Hematopoietic multipotent progenitor cell treated with erythropoietin and hydrocortisone succinate and interleukin-3 and kit ligand, for 6 days (in vitro differentiated cells): ENCODE data around the gene UVRAG.

Experiments used
- DNase-seq: peaks from one replicate; pipeline ENCODE4 v3.0.0-alpha.2; 2015

UVRAG gene

GRCh38 chr11:75884321-75884720, 69.3 kb downstream of the UVRAG start:
- no peak for DNase-seq

DNA sequence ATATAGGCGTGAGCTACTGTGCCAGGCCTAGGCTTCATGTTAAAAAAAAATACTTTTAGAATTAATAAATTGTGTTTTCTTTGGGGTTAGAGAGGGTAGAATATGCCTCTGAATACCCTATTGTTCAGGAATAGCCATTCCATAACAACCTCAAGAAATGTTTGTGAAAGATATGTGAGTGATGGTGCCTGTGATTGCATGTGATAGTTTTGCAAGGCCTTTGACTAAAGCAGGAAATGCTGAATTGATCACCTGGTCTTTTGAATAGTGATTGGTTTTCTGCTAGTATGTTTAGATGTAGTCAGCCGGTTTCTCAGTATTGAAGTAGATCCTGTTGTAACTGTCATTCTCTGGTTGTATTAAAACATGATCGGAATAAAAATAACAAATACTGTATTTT, 73.4 kb downstream of the UVRAG start:
- DNase-seq = no peak

DNA sequence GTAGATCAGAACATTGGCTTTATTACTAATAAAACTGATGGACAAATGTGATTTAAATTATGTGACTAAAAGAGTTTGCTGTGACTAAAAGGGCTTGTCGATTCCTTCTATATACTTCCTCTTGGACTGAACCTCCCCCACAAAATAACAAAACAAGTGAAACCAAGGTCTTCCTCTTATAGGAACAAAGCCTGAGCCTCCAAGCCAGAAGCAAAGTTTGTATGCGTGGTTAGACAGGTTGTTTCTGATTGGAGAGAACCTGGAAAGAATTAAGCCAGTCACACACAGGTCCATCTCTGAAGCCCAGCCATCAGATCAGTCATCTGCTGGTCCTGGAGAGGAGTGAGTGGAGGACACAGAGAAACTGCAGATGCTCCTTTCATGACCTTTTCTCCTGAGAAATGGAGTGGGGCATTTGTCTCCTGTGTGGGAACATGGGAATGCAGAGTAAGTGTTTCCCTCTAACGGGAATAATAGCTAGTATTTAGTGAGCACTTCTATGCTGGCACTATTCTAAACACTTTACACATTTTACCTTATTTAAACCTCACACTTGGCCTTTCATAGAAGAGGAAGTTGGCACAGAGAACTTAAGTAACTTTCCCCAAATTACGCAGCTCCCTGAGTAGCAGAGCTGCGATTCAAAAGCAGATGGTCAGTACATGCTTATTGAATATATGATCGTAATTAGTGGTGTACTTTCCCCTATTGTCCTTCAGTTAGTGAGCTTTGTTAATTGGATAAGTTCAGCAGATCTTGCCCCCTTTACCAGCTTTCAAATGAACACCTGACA, 77.1 kb downstream of the UVRAG start:
- DNase-seq = peak; percentile 24

DNA sequence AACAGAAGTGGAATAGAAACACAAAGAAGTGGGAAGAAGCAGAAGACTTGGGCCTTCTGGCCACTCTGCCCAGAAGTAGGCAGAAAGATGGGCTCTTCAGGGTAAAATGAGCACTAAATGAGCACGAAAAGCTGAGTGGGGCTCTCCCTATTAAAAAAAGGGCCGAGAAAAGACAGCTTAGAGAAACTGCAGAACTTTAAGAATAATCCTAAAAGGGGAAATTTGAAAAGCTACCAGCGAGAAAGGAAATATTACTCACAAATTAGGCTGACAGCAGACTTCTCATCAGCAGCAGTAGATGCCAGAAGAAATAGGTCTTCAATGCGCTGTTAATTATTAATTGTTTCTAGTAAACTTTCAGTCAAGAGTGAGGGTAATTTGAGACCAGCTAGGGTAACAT, 78.2 kb downstream of the UVRAG start:
- DNase-seq = no peak

GRCh38 chr11:75894036-75894585, 79.1 kb downstream of the UVRAG start:
- no peak for DNase-seq

- peak; percentile 79 for DNase-seq
These were observed 81.9 kb downstream of the UVRAG start for GRCh38 chr11:75896843-75897419.

DNA sequence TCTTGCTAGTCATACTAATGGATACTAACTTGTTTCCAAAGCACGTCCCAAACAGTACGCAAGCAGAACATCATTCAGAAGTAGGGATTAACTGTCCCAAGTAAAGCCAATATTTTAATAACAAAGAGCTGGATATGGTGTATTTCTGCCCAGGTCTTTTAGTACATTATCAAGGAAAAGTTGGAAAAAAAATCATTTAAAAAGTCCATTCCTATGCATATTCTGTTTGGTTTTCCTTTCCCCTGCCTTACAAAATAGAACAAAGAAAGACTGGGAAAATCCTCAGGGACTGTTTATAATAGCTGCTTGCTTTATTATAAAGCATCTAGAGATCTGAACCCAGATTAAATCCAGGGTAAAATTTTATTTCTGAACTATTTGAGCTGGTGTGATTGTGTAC, 83.9 kb downstream of the UVRAG start:
- no peak for DNase-seq

DNA sequence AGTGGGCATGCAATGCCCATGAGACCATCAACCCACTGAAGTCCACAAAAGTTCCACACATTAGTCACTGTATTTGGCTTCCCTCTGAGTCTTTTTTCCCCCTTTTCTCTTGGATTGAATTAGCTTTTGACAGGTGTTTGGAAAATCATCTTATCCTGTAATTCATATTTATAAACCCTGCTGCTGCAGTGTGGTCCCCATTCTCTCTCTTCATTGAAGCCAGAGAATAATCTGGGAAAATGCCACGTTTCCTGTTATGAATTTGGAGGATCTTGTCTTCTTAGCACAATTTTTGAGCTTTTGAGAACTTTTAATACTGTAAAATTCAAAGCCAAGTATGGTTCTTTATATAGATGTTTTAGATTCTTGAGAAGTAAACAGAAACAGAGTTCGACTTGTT, 84.8 kb downstream of the UVRAG start:
- no peak for DNase-seq

GRCh38 chr11:75900848-75901247, 85.8 kb downstream of the UVRAG start:
- DNase-seq = no peak

DNA sequence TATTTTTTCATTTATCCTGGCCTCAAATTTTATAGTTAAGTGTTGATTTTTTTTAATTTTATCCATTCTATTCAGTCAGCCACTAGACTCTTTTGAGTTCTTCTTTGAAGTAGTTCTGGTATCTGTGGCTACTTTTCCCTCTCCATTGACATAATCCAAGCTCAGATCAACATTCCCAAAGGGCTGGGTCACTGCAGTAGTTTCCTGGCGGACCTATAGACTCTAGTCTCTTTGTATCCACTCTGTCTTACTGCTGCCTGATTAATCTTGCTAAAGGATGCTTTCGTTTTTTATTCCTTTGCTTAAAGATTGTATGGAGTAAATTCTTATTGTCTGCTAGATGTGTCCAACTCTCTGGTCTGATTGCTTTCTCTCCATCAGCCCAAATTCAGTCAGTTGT, 87.6 kb downstream of the UVRAG start:
- DNase-seq = no peak

- DNase-seq = no peak
These were observed 88.3 kb downstream of the UVRAG start for GRCh38 chr11:75903276-75903675.

DNA sequence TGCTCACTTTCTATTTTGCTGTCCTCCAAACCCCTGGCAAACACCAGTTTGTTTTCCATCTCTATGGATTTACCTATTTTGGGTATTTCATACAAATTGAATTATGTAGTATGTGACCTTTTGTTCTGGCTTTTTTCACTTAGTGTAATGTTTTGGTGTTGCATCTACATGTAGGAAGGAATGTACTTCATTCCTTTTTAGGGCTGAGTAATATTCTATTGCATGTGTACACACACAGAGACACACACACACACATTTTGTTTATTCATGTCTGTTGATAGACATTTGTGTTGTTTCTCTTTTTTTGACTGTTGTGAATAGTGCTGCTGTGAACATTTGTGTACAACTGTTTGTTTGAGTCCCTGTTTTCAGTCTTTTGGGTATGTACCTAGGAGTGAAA, 90.4 kb downstream of the UVRAG start:
- DNase-seq = no peak

DNA sequence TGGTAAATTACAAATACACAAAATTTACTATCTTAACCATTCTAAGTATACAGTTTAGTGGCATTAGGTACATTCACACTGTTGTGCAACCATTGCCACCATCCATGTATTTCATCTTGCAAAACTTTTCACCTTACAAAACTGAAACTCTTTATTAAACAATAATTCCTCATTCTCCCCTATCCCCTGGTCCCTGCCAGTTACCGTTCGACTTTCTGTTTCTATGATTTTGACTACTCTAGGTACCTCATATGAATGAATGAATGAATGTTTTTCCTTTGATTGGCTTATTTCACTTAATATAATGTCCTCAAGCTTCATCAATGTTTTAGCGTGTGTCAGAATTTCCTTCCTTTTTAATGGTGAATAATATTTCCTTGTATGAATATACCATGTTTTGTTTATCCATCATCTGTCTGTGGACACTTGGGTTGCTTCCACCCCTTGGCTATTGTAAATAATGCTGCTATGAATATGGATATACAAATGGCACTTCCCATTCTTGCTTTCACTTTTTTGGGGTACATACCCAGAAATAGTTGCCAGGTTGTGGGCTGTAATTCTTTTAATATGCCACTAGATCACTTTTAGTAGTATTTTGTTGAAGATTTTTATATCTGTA, 93.0 kb downstream of the UVRAG start:
- DNase-seq = no peak

DNA sequence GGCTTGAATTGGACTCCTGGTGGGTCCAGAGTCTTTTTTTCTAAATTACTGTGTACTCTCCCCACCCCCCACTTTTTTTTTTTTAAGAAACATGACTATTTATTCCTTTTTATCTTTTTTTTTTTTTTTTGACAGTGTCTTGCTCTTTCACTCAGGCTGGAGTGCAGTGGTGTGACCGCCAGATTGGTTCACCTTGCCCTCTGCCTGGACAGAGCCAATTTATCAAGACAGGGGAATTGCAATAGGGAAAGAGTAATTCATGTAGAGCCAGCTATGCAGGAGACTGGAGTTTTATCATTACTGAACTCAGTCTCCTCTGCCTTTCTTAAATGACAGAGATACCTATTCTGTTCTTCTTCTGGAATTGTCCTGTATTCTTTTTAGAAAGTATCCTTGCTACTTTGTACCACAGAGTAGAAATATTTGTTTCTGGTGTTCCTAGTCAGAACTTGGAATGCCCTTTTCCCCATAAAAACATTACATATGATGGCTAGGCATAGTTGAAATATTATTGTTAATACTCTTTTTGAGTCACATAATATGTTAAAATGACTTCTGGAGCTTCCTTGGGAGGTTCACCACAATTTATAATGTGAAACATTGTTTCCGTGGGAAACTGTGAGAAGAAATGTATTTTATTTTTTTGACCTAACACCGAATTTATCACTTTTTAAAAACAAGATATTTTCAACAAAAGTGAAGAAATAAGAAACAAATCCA, 95.6 kb downstream of the UVRAG start:
- no peak for DNase-seq

DNA sequence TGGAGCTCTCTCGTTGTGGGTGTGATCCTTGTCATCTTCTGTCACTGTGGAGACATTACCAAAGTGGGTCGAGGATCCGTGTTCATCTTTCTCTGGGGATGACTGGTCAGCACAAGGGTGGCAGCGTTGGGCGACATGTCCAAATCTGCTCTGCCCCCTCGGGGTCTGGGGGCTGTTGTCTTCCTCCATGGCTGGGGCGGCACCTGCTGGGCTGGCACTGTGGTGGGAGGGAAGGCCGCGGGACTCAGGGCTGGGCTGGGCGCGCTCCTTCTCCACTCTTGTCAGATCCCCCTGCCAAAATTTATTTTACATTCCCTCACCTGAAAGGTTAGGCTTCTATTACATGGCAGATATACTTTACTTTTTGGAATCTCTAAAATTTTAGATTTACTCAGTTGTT, 96.4 kb downstream of the UVRAG start:
- DNase-seq = no peak

- DNase-seq = no peak
These were observed 99.0 kb downstream of the UVRAG start for GRCh38 chr11:75913984-75914383.

GRCh38 chr11:75916882-75917281, 101.9 kb downstream of the UVRAG start:
- no peak for DNase-seq

DNA sequence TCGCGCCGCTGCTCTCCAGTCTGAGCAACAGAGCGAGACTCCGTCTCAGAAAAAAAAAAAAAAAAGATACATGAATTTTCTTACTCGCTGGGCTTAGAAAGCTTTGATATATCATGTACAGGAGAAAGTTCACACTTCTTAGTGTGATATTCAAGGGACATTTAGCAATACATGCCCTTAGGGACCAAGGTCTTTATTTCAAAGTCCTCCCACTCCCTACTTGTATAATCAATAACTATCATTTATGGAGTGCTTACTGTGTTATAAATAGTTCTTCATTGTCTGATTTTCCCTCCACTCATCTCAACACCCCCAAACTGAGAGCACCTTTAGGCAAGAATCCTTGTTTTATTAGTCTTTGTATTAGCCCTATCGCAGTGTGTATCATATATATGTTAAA, 103.3 kb downstream of the UVRAG start:
- DNase-seq = no peak

DNA sequence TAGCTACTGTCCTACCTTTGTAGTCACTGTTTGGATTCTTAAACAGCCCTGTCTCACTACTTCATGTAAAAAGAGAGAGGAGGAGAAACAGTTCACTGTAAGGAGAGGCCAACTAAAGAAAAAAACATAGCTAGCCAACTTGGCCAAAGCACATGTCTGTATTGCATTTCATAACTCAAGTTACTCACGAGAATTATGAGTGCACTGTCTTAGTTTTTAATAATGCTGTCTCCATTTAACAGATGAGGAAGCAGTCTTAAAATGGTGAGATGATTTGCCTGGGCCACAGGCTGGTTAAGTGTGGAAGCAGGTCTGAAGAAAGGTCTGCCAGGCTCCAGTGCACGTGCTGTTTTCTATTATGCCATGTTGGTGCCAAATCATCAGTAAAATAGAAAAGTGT, 104.5 kb downstream of the UVRAG start:
- no peak for DNase-seq

DNA sequence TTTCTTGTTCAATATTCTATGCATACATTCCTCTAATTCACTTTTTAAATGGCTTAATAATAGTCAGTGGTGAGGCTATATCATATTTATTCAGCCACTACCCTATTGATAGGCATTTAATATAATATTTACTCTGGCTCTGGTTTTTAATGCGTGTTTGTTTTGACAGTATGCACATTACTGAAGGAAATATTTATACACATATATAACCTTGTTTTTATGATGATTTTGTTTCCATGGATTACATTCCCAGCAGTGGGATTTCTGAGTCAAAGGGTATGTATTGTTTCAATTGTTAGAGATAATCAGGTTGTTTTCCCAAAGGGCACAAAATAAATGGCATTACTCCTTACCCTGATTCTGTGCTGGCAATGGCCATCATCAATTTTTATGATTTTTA, 105.8 kb downstream of the UVRAG start:
- no peak for DNase-seq

GRCh38 chr11:75921808-75922207, 106.8 kb downstream of the UVRAG start:
- no peak for DNase-seq

GRCh38 chr11:75924966-75925784, 110.2 kb downstream of the UVRAG start:
- DNase-seq = no peak

- DNase-seq = no peak
These were observed 110.8 kb downstream of the UVRAG start for GRCh38 chr11:75925785-75926164.
